Activated effector memory CD4-positive, alpha-beta T cell treated with anti-CD3 and anti-CD28 coated beads, Interleukin-2, amount 50 U/mL, for 16 hours (primary cell): ENCODE results near the gene CTSD.
A peak's percentile ranks its signal among the peaks of the same experiment; 100 is the strongest.

Source experiments
- DNase-seq: peaks from one replicate; pipeline ENCODE4 v3.0.0-alpha.2; 2020

Gene CTSD

GRCh38 chr11:1719781-1720180 is 43.9 kb downstream of the CTSD start:
- no peak for DNase-seq

- peak; percentile 46 for DNase-seq
These were observed 45.4 kb downstream of the CTSD start for GRCh38 chr11:1718326-1718725.

GRCh38 chr11:1717745-1718144 is 46.0 kb downstream of the CTSD start:
- DNase-seq, result peak; percentile 22

GRCh38 chr11:1714908-1715885 is 48.5 kb downstream of the CTSD start:
- peak; percentile 34 for DNase-seq

- DNase-seq, result peak; percentile 17
These were observed 55.0 kb downstream of the CTSD start for GRCh38 chr11:1708716-1709115.

GRCh38 chr11:1707751-1708150 is 56.0 kb downstream of the CTSD start:
- no peak for DNase-seq

- peak; percentile 61 for DNase-seq
These were observed 56.9 kb downstream of the CTSD start for GRCh38 chr11:1706634-1707400.

- peak; percentile 16 for DNase-seq
These were observed 58.3 kb downstream of the CTSD start for GRCh38 chr11:1705126-1706052.

GRCh38 chr11:1703146-1703545 is 60.6 kb downstream of the CTSD start:
- DNase-seq, result no peak
